K562 (cell line): ENCODE results near the gene TMEM108. TPM values are rescaled to one million over a fixed set of nuclear protein-coding genes. Genes with fewer than 3 reads are reported as not detected.

Source experiments
- ATAC-seq: fragments of 200-7000 bp; cut with Tn5 transposase; 3 replicates; pipeline ENCODE4 v1.9.1; 2020; ENCODE audit warnings: moderate library complexity
- BruUV-seq: library from RNA; stranded (reverse); fragments of 400-500 nt; replicated peaks from 2 replicates; lab custom pipeline; 2021; lab: Mats Ljungman, UMichigan
- CTCF ChIA-PET: fragments of 300-600 bp; formaldehyde crosslinking; extraction: SDS; loops from one replicate; lab custom pipeline; 2021; ENCODE audit warnings: low intra/inter-chr PET ratio; lab: Yijun Ruan, JAX
- POLR2A ChIA-PET: fragments of 300-600, 350-650 bp; sonication (Branson Sonifier 250); formaldehyde crosslinking; extraction: SDS; loops from one replicate; lab custom pipeline; 2021; ENCODE audit warnings: antibody characterized with exemption, inconsistent platforms; lab: Yijun Ruan, JAX
- DNase-seq, 4 experiments: peaks; one replicate each; pipeline versions ENCODE4 v3.0.0 to v3.0.0-alpha.2; 2011 to 2018; ENCODE audit warnings: low spot score in 3 of 4, mixed read lengths in 3 of 4; ENCODE audit errors: extremely low read depth in 1 of 4
- FAIRE-seq: peaks from 2 replicates; lab custom pipeline; 2011; peaks lifted over from hg19 to GRCh38; lab: Jason Lieb, UNC
- H2AFZ ChIP-seq: 2 replicates; pipeline ENCODE4 v1.6.0; 2011; ENCODE audit warnings: low read depth, low read length, control low read depth, inconsistent platforms
- H3K27ac ChIP-seq: fragments of 200-600 bp; 3 replicates; pipeline ENCODE4 v1.8.0; 2011; ENCODE audit warnings: low read depth, mild to moderate bottlenecking, control low read depth, inconsistent platforms, low read length, moderate library complexity, mixed read lengths; ENCODE audit errors: extremely low read depth
- H3K27me3 ChIP-seq, 2 experiments: fragments of 300-600 bp in 1 of 2; 2 replicates in 1 of 2; 3 replicates in 1 of 2; pipeline versions ENCODE4 v1.6.0 to v1.8.0; 2011; ENCODE audit warnings: inconsistent platforms in 2 of 2, low read length in 2 of 2, mild to moderate bottlenecking in 1 of 2, mixed read lengths in 1 of 2, moderate library complexity in 1 of 2; ENCODE audit not compliant: control insufficient read depth in 2 of 2, insufficient read depth in 2 of 2
- H3K36me3 ChIP-seq: fragments of 300-600 bp; 3 replicates; pipeline ENCODE4 v1.8.0; 2011; ENCODE audit warnings: mild to moderate bottlenecking, low read length, inconsistent platforms; ENCODE audit not compliant: control insufficient read depth, insufficient read depth
- H3K4me1 ChIP-seq, 2 experiments: fragments of 200-600 bp in 1 of 2; replicated peaks in 1 of 2; 2 replicates in 1 of 2; 3 replicates in 1 of 2; pipeline versions ENCODE4 v1.5.1 to v1.8.0; 2011; ENCODE audit warnings: inconsistent platforms in 2 of 2, low read length in 2 of 2, mild to moderate bottlenecking in 1 of 2, mixed read lengths in 1 of 2, moderate library complexity in 1 of 2; ENCODE audit not compliant: control insufficient read depth in 2 of 2, insufficient read depth in 2 of 2
- H3K4me2 ChIP-seq: 2 replicates; pipeline ENCODE4 v1.6.1; 2011; ENCODE audit warnings: low read length, control low read depth, inconsistent platforms, mixed read lengths; ENCODE audit not compliant: insufficient read depth
- H3K4me3 ChIP-seq: fragments of 200-600 bp; sonication (generic), shearing (Covaris generic); 2 replicates; pipeline ENCODE4 v1.5.1; 2016; ENCODE audit warnings: control low read depth, inconsistent platforms
- H3K79me2 ChIP-seq: fragments of 200-600 bp; 3 replicates; pipeline ENCODE4 v1.8.0; 2011; ENCODE audit warnings: low read length, inconsistent platforms; ENCODE audit not compliant: control insufficient read depth, insufficient read depth
- H3K9ac ChIP-seq, 2 experiments: 2 replicates each; pipeline versions ENCODE4 v1.6.0 to v1.6.1; 2011; ENCODE audit warnings: low read depth in 2 of 2, low read length in 2 of 2, control low read depth in 1 of 2, inconsistent platforms in 1 of 2, mild to moderate bottlenecking in 1 of 2, mixed read lengths in 1 of 2; ENCODE audit not compliant: insufficient read depth in 1 of 2
- H3K9me1 ChIP-seq: one replicate; pipeline ENCODE4 v1.6.0; 2011; ENCODE audit warnings: inconsistent platforms, mild to moderate bottlenecking, low read length, moderate library complexity; ENCODE audit not compliant: control insufficient read depth, insufficient read depth
- H3K9me3 ChIP-seq: replicated peaks from 2 replicates; pipeline ENCODE4 v1.5.1; 2011; ENCODE audit warnings: low read depth, low read length, inconsistent platforms; ENCODE audit not compliant: control insufficient read depth, insufficient read depth
- H4K20me1 ChIP-seq: replicated peaks from 2 replicates; pipeline ENCODE4 v1.6.1; 2011; ENCODE audit warnings: low read length, inconsistent platforms, mixed read lengths; ENCODE audit not compliant: control insufficient read depth, insufficient read depth
- BCL6 ChIP-seq: fragments of 250-450 bp; sonication (Bioruptor Pico); IDR thresholded peaks from 2 replicates; pipeline ENCODE4 v1.4.0; 2020
- BRD4 ChIP-seq: fragments of 200-600 bp; sonication (generic); IDR thresholded peaks from 2 replicates; pipeline ENCODE4 v1.6.1; 2017; ENCODE audit warnings: inconsistent platforms
- CCNT2 ChIP-seq: IDR thresholded peaks from 2 replicates; pipeline ENCODE4 v1.6.1; 2011; ENCODE audit warnings: borderline replicate concordance, low read depth, mild to moderate bottlenecking, moderate library complexity, mixed read lengths, low read length; ENCODE audit not compliant: insufficient read length; ENCODE audit errors: extremely low read depth
- ESRRB ChIP-seq: fragments of 250-450 bp; sonication (Bioruptor Pico); IDR thresholded peaks from 2 replicates; pipeline ENCODE4 v1.5.0; 2020; ENCODE audit warnings: mild to moderate bottlenecking, moderate library complexity, borderline replicate concordance
- GTF3C2 ChIP-seq: IDR thresholded peaks from 3 replicates; pipeline ENCODE4 v1.6.1; 2011; ENCODE audit warnings: borderline replicate concordance, mild to moderate bottlenecking, moderate library complexity; ENCODE audit not compliant: insufficient read length; ENCODE audit errors: extremely low read depth
- HDAC3 ChIP-seq: fragments of 450-650 bp; IDR thresholded peaks from 2 replicates; pipeline ENCODE4 v1.6.1; 2018; ENCODE audit warnings: borderline replicate concordance, mild to moderate bottlenecking, moderate library complexity; ENCODE audit not compliant: partially characterized antibody
- ILF3 ChIP-seq: fragments of 450-650 bp; IDR thresholded peaks from 2 replicates; pipeline ENCODE4 v1.6.1; 2018; ENCODE audit warnings: antibody characterized with exemption, mild to moderate bottlenecking, moderate library complexity, borderline replicate concordance
- PCBP2 ChIP-seq: fragments of 200-400 bp; formaldehyde crosslinking; IDR thresholded peaks from 2 replicates; pipeline ENCODE4 v1.6.1; 2018; ENCODE audit warnings: low read length, low read depth, mild to moderate bottlenecking, moderate library complexity; ENCODE audit not compliant: poor library complexity, severe bottlenecking
- POLR3A ChIP-seq: IDR thresholded peaks from 2 replicates; pipeline ENCODE4 v1.6.1; 2011; ENCODE audit warnings: borderline replicate concordance, mild to moderate bottlenecking, moderate library complexity; ENCODE audit not compliant: insufficient read length, insufficient read depth; ENCODE audit errors: extremely low read depth
- ZNF197 ChIP-seq: fragments of 200-800 bp; sonication (Bioruptor generic); IDR thresholded peaks from 2 replicates; pipeline ENCODE4 v1.6.1; 2016; ENCODE audit warnings: low read depth, missing genetic modification characterization, missing compliant biosample characterization
- ZNF23 ChIP-seq: fragments of 250-450 bp; sonication (Bioruptor Pico); IDR thresholded peaks from 2 replicates; pipeline ENCODE4 v1.4.0; 2020; ENCODE audit warnings: mild to moderate bottlenecking
- ZNF280B ChIP-seq: fragments of 250-450 bp; sonication (Bioruptor Pico); IDR thresholded peaks from 2 replicates; pipeline ENCODE4 v1.5.1; 2021; ENCODE audit warnings: mild to moderate bottlenecking
- WGBS: fragments of 100-300 bp; shearing (Covaris generic); methylation state at CpG from one replicate; pipeline ENCODE4 v1.1.6; 2016; ENCODE audit warnings: low coverage, mixed read lengths; ENCODE audit not compliant: insufficient coverage; ENCODE audit errors: missing lambda C conversion rate; 5-methylcytosine and 5-hydroxymethylcytosine counted together
- in situ Hi-C: fragments of 300-500 bp; cut with MboI; formaldehyde crosslinking; loops from 4 replicates; pipeline ENCODE4 v1.15.0; 2018; ENCODE audit warnings: inconsistent platforms, mixed read lengths
- intact Hi-C: fragments of 100-400 bp; cut with micrococcal nuclease; formaldehyde crosslinking; loops from 2 replicates; pipeline ENCODE4 v1.14.2; 2022
- polyA plus RNA-seq, 8 experiments: library from polyadenylated mRNA; depleted of rRNA in 4 of 8; stranded (reverse) in 5 of 8; unstranded in 3 of 8; fragments of >200 nt; fragmentation: Nextera tagmentation in 2 of 8; fragmentation: Illumina TruSeq in 1 of 8; extraction: Ambion mirVana in 2 of 8; extraction: Trizol in 1 of 8; gene quantifications; 2 replicates each; pipeline versions ENCODE4 v1.2.1 to v1.2.3, GENCODE V29; 2011 to 2014; ENCODE audit warnings: inconsistent platforms in 1 of 8, missing spikeins in 1 of 8
- total RNA-seq, 7 experiments: library from RNA; depleted of rRNA in 6 of 7; stranded (reverse); fragments of >200 nt in 6 of 7; fragmentation: Illumina TruSeq in 2 of 7; extraction: Trizol in 2 of 7; gene quantifications; 2 replicates each; pipeline versions ENCODE4 v1.2.1 to v1.2.3, GENCODE V29; 2011 to 2021; ENCODE audit warnings: low replicate concordance in 1 of 7
- TF ChIP-seq, protein P1 (sequence below): sonication (generic); formaldehyde crosslinking; IDR thresholded peaks from 2 replicates; pipeline ENCODE4 v1.8.0; 2022; ENCODE audit warnings: missing genetic modification reagents, mild to moderate bottlenecking, borderline replicate concordance
- TF ChIP-seq, protein P2 (sequence below): sonication (generic); formaldehyde crosslinking; IDR thresholded peaks from 2 replicates; pipeline ENCODE4 v1.8.0; 2023; ENCODE audit warnings: mild to moderate bottlenecking, missing genetic modification reagents

The TMEM108 gene
- total and polyA plus RNA-seq, 9 of the 15 experiments (the other 6 are each of a cell fraction or from before 2014, with no cell fraction given): 0.65 to 11.1 (median 3.4) TPM

GRCh38 chr3:133396906-133397305 is 358.7 kb downstream of the TMEM108 start:
- no peak overlapping the region for H3K4me2 ChIP-seq
- no peaks in the 10 kb centered on the region for H4K20me1 ChIP-seq
- DNase-seq (no peak), ATAC-seq (no peak), FAIRE-seq (no peak)
- intact Hi-C loops: no loop called here
- H3K9me1 ChIP-seq: no peaks in the 10 kb centered on the region
- H3K9ac ChIP-seq: no peak overlapping the region
- CTCF ChIA-PET: no interaction called here
- POLR2A ChIA-PET: no interaction called here
- no peaks in the 10 kb centered on the region for H3K9me3 ChIP-seq
- no peaks in the 10 kb centered on the region for H3K36me3 ChIP-seq
- peaks cover 0 to 4% of the 10 kb centered on the region in 2 experiments; a peak in 1 of 5 replicates for H3K27me3 ChIP-seq
- H3K27ac ChIP-seq: no peak overlapping the region
- H3K79me2 ChIP-seq: no peaks in the 10 kb centered on the region
- no TSS peak for BruUV-seq
- no peaks in the 10 kb centered on the region; a peak in 1 of 5 replicates for H3K4me1 ChIP-seq
- no peak overlapping the region for H3K4me3 ChIP-seq
- H2AFZ ChIP-seq: no peak overlapping the region
- WGBS: 38% methylated on average over 10 of the region's 10 CpGs
- in situ Hi-C loops: loop anchor here (25.0 kb wide), 1 partner anchor 360 kb away; the partner anchor contains the start of gene TMEM108
- TF ChIP-seq POLR3A (no peak), ZNF23 (no peak), ESRRB (CRISPR knock-in tag) (no peak), HDAC3 (no peak), ZNF197 (CRISPR knock-in tag) (no peak), CCNT2 (no peak), PCBP2 (no peak), ZNF280B (no peak), BRD4 (no peak), ILF3 (no peak), GTF3C2 (no peak), BCL6 (CRISPR knock-in tag) (no peak)
- TF ChIP-seq, protein P1, sequence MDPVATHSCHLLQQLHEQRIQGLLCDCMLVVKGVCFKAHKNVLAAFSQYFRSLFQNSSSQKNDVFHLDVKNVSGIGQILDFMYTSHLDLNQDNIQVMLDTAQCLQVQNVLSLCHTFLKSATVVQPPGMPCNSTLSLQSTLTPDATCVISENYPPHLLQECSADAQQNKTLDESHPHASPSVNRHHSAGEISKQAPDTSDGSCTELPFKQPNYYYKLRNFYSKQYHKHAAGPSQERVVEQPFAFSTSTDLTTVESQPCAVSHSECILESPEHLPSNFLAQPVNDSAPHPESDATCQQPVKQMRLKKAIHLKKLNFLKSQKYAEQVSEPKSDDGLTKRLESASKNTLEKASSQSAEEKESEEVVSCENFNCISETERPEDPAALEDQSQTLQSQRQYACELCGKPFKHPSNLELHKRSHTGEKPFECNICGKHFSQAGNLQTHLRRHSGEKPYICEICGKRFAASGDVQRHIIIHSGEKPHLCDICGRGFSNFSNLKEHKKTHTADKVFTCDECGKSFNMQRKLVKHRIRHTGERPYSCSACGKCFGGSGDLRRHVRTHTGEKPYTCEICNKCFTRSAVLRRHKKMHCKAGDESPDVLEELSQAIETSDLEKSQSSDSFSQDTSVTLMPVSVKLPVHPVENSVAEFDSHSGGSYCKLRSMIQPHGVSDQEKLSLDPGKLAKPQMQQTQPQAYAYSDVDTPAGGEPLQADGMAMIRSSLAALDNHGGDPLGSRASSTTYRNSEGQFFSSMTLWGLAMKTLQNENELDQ (CRISPR knock-in tag): no peak
- TF ChIP-seq, protein P2, sequence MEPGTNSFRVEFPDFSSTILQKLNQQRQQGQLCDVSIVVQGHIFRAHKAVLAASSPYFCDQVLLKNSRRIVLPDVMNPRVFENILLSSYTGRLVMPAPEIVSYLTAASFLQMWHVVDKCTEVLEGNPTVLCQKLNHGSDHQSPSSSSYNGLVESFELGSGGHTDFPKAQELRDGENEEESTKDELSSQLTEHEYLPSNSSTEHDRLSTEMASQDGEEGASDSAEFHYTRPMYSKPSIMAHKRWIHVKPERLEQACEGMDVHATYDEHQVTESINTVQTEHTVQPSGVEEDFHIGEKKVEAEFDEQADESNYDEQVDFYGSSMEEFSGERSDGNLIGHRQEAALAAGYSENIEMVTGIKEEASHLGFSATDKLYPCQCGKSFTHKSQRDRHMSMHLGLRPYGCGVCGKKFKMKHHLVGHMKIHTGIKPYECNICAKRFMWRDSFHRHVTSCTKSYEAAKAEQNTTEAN (CRISPR knock-in tag): no peak
